HG02610 (cell line): ENCODE data around the gene RTRAF.
A peak's percentile ranks its signal among the peaks of the same experiment; 100 is the strongest.

Source experiments
- ATAC-seq: cut with Tn5 transposase; IDR thresholded peaks from one replicate; pipeline ENCODE4 v1.9.1; 2021; ENCODE audit warnings: mild to moderate bottlenecking, moderate library complexity; ENCODE audit not compliant: unreplicated experiment

Gene RTRAF

GRCh38 chr14:52020161-52020714 is 30.9 kb downstream of the RTRAF start:
- ATAC-seq: no peak

- no peak for ATAC-seq
Observed at GRCh38 chr14:52020866-52021717, 31.7 kb downstream of the RTRAF start.

- peak; percentile 91 for ATAC-seq
Observed at GRCh38 chr14:52021957-52022600, 32.7 kb downstream of the RTRAF start.

- ATAC-seq: no peak
Observed at GRCh38 chr14:52023518-52023917, 34.2 kb downstream of the RTRAF start.

DNA sequence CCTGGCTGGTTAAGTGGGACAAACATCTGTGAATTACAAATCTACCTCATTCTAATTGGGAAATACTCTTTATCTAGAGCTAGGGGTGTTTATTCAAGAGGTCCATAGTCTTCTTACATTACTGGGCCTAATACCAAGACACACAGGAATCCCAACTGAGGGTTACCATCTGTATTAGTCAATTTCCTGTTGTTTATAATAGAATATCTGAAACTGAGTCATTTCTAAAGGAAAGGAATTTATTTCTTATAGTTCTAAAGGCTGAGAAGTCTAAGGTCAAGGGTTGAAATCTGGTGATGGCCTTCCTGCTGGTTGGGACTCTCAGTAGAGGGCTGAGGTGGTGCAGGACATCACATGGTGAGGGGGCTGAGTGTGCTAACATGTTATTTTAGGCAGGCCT is 36.0 kb downstream of the RTRAF start:
- ATAC-seq: no peak

DNA sequence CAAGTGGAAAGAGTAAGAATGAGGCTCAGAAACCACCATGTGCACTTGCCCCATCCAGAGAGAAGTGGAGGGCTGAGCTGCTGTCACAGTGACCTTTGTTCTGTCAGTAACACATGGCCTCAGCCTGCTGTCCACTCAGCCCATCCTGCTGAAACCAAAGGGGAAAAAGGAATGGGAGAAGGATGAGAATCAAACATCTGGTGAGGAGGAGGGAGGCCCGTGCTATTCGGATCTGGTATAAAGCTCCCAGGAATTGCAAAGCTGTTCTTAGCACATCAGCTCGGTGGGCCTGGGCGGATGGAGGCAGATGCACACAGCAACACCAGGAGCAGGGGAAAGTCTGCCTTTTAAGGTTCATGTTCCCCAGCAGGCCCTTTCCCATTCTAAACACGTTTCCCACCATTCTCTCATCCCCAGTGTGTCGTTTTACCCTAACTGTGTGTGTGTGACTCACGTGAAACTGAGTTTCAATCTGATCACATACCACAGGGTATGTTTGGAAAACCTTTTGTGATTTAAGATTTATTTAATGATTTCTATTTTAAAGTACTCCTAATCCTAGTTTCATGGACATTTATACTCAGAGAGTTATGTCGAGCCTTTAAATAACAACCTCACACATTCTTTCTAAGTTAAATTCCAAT is 36.8 kb downstream of the RTRAF start:
- ATAC-seq: no peak

DNA sequence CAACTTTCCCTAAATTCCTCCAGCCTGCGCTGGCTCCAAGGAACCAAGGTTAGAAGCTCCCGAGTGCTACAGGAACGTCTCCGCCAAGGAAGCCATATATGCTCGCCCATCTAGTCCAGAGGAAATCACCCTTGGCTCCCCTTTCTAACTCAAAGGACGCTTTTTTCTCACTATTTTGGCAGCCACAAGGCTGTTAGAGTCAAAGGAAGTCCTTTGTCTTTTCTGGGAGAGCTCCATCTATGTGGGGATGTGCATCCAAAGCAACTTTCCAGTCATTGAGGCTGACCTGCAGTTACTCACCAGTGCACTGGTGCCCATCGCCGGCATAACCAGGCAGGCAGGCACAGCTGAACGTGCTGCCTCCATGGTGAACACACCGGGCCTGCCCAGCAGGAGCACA is 37.6 kb downstream of the RTRAF start:
- no peak for ATAC-seq

GRCh38 chr14:52029881-52030280 is 40.5 kb downstream of the RTRAF start:
- ATAC-seq: no peak

DNA sequence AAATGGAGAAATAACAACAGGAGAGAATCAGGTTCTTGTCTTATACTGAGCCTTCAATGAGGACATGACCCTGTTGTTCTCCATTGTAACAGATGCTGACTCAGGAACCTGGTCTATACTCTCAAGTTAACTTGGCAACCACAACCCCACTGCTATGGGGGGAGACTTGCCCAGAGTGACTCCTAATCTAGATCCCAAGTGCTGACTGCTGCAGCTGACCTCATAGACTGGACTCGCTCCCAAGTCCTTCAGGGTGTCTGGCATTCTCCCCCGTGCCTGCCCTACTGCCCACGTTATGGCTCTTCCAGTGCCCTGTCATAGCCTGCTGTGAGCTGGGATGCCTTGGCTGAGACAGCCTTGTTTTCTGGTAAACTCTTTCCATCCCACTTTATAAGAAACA is 42.4 kb downstream of the RTRAF start:
- ATAC-seq: no peak

- no peak for ATAC-seq
Observed at GRCh38 chr14:52032204-52032801, 43.0 kb downstream of the RTRAF start.

DNA sequence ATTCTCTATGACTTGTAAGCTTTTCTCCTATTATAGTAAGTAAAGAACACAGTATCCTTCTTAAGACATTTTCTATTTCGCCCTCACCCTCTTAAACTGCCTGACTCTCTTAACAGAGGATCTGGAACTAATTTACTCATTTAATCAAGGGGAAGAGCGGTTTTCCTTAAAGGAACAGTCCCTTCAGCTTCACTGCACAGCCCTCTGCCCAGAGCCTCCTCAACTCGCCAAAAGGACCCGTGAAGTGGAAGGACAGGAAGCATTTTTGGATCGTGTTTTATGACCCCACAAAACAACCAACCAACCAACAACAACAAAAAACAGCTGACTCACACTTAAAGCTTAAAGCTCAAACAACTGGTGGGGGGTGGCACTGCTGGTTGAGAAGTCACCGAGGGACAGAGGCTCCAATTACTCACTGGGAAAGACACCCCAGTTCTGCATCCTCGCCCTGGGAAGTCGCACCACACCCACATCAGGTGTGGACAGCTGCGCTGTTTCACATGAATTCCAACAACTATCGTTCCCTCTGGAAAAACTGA is 43.8 kb downstream of the RTRAF start:
- ATAC-seq: no peak

- ATAC-seq: no peak
Observed at GRCh38 chr14:52039124-52039815, 49.9 kb downstream of the RTRAF start.

- ATAC-seq: no peak
Observed at GRCh38 chr14:52040598-52040997, 51.3 kb downstream of the RTRAF start.

GRCh38 chr14:52042371-52043289 is 53.3 kb downstream of the RTRAF start:
- no peak for ATAC-seq

DNA sequence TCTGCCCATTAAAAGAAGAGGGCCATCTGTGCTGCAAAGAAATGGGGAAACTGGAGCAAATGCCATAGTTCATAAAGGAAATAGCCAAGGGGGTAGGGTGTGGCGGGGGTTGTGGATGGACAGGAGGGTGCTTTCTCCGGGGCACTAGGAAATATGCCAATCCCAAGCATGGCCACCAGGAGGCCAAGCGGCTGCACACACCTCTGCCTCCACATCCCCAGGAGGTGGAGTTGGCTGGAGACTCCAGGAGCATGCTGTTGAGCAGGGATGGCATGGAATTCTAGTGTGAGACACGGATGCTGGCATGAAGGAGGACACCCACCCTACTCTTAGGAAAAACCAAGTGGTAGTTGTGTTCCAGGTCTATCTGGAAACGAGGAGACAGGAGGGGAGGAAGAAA is 54.3 kb downstream of the RTRAF start:
- ATAC-seq: no peak

DNA sequence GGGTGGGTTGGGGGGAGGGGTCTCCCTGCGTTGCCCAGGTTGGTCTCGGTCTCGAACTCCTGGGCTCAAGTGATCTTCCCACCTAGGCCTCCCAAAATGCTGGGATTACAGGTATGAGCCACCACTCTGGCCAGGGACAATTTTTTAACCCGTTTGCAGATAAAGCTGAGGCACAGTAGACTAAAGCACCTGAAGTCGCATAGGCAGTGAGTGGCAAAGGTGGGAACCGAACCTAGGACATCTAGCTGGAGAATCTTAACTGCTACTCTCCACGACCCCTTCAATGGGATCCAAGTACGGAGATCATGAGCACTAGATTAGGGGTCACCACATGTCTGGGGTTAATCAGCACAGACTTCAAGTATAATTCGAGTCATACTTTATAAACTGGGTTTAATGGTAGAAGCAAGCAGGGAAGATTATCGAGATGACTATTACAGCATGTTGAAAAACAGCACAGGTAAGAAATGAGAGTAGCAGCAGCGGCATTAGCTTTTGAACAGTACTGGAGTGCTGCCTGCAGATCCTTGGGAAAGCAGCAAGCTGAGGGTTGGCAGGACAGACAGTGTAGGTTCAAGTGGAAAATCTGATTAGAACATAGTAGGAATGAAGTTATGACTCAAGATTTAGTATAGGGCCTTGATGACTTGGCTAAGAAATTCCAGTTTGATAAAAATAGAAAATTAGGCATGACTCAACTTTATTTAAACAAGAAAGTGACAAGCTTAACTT is 55.6 kb downstream of the RTRAF start:
- ATAC-seq: no peak

DNA sequence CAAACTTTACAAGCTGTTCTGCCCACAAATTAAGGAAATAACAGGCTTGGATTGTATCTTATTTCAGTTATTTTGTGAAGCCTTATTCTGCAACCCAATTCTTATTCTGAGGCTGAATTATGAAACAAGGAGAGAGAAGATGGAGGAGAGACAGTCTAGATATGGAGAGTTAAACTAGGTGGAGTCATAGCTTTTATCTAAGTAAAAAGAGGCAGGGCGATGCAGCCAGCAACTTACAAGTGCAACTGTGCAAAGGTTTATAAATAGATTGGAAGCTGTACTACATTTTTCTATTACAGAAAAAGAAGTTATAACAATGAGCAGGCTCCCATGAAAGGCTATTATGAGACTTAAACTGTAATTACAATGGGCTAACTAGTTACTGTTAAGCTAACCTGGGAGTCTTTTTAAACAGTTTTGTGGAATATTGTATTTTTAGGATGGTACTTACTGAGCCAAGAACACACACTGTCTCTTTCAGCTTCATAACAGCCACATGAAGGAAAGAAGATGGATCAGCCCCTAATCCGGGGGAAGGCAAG is 57.1 kb downstream of the RTRAF start:
- ATAC-seq: no peak

DNA sequence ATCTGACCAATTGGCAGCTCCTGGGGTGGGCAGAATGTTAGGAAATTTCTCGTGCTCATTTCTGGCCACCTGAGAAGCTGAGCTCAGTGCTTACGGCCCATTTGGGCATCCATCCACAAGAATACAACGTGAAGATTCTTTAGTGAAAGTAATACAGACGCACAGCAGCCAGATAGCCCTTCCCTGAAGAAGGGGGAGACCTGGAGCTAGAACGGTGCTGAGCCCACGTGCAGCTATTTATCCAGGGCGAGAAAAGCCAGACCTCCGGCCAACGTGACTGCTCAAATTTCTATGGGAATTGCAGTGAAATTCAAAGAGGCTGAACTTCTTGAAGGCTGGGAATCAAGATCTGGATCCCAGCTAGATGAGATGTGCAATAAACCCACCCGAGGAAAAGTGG is 58.8 kb downstream of the RTRAF start:
- ATAC-seq: no peak
